GM19025 (cell line): ENCODE measurements around the gene STK32C.

Experiments
- ATAC-seq: cut with Tn5 transposase; IDR thresholded peaks from one replicate; pipeline ENCODE4 v1.9.1; 2021; ENCODE audit warnings: mild to moderate bottlenecking, low read depth, moderate library complexity; ENCODE audit not compliant: unreplicated experiment

Gene STK32C

GRCh38 chr10:132237396-132237795 is 70.4 kb downstream of the STK32C start:
- no peak for ATAC-seq

DNA sequence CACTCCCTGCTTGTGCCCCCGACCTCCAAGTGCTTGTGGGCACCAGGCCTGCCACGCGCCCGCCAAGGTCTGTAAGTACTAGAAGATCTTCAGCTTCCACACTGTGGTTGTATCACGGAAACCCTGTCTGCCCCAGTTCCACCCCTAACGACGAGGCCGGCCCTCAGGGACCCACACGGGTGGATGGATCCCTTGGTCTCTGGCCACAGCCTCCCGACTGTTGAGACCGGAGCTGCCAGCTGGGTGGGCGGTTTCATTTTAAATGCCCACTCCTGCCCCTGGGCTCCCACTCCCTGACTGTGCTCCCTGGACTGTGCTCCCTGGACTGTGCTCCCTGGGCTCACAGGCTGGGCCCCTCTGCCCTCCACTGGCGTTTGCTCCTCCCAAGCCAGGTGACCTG is 70.9 kb downstream of the STK32C start:
- no peak for ATAC-seq

- no peak for ATAC-seq
Observed at GRCh38 chr10:132236161-132236560, 71.6 kb downstream of the STK32C start.

DNA sequence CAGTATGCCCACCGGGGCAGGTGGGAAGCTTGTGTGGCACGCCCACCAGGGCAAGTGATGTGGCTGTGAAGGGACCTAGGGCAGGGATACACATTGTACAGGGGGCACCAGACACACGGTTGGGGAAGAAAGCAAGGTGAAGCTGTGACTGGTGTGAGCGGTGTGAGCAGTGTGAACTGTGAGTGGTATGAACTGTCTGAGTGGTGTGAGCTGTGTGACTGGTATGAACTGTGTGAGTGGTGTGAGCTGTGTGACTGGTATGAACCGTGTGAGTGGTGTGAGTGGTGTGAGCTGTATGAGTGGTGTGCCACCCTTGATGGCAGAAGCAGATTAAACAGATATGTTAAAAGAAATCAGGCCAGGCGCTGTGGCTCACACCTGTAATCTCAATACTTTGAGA is 72.9 kb downstream of the STK32C start:
- ATAC-seq, result no peak

DNA sequence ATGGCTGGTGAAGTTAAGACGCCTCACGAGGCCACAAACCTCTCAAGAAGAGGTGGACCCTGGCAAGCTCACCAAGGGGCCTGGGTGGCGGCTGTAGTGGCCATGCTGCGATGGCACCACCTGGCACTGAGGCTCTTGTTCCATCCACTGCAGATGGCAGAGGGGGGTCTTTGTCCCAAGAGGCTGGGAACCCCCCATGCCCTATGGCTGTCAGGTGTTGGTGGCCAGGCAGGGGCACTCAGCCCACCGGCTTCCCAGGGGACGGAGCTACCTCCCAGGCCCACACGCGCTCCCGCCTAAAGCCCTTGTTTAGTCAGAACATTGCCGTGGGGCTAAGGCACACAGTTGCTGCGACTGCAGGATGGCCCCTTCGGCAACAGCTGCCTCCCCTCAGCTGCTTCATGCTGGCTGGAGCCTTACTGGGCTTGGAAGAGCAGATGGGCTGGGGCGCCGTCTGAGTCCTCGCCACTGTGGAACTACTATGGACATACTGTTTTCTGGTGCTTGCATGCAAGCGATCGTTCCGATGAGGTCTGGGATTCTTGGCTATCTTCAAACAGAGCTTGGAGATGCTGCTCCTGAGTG is 74.2 kb downstream of the STK32C start:
- ATAC-seq, result no peak

GRCh38 chr10:132232981-132233380 is 74.8 kb downstream of the STK32C start:
- no peak for ATAC-seq

DNA sequence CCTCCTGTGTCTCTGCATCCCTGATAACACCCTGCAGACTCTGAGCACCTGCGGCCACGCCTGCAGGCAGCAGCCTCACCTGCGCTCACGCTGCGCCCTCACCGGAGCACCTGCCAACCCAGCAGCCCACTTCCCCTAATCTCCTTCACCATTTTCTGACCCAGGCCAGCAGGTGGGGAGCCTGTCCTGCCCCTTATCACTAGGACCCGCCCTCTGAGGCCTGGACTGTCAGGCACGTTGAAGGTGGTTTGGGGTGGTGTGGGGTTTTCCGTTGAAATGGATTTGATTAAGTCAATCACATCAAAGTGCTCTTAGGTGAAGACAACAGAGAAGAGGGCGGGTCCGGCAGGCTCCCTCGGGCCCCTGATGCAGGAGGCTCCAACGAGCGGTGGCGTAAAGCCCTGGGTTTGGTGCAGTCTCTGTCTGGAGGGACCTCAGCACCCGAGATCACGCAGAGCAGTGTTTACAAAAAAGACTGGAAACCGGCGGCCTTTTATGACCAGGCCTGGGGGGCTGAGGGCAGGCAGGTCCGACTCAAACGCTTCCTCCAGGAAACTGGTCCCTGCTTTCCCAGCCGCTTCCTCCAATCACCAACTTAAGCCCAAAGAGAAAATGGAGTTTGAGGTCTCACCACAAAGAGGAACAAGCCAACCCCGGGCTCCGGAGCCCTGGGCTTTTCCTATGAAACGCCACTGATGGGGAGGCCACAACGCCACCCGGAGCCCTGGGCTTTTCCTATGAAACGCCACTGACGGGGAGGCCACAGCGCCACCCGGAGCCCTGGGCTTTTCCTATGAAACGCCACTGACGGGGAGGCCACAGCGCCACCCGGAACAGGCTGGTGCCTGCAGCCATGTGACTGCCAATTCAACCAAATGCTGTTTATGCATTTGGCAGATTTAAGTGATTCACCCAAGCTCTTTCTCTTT is 75.5 kb downstream of the STK32C start:
- ATAC-seq, result no peak

GRCh38 chr10:132231656-132232022 is 76.1 kb downstream of the STK32C start:
- ATAC-seq, result no peak

- no peak for ATAC-seq
Observed at GRCh38 chr10:132230557-132231210, 77.1 kb downstream of the STK32C start.

DNA sequence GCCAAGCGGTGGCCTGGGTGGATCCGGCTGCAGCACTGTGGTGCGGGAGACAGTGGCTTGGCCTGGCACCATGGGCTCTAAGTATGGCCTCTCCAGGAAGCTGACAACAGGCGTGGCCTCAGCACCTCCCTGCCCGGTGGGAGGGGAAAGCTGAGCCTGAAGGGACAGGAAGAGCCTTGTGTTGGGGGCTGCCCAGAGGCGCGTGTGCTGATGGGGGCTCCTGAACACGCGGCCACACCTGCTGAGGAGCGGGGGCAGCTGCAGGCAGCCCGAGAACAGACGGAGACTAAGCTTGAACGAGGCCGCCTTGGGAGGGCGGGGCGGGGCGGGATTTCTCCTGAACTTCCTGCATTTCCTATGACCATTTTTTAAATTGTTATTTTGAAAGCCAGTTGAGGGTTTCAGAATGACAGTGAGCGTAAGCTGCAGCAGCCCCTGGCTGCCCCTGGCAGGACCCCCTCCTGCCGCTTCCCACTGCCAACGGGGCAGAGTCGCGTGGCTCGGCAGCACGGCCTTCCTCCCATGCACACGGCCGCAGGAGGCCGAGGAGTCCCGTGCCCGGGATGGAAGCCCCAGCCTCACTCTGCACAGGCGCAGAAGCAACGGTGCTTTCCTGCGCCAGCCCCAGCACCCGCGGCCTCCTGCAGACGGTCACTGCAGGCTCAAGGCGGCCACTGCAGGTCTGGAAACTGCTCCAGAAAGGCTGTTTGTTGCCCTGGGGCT is 77.8 kb downstream of the STK32C start:
- no peak for ATAC-seq

DNA sequence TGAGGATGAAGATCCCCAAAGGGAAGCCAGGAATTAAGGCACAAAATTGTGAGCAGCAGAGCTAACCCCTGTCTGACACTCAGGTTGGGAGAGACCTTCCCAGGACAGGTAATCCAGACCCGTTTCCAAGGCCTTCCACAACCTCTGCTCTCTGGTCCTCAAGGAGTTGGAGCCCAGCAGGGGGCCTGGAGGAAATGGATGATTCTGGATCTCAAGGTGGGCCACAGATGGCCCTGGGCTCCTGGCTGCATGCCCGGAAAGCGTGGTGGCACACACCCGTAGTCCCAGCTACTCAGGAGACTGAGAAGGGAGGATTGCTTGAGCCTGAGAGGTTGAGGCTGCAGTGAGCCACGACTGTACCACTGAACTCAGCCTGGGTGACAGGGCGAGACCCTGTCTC is 78.7 kb downstream of the STK32C start:
- no peak for ATAC-seq

GRCh38 chr10:132228616-132229015 is 79.1 kb downstream of the STK32C start:
- ATAC-seq, result no peak

DNA sequence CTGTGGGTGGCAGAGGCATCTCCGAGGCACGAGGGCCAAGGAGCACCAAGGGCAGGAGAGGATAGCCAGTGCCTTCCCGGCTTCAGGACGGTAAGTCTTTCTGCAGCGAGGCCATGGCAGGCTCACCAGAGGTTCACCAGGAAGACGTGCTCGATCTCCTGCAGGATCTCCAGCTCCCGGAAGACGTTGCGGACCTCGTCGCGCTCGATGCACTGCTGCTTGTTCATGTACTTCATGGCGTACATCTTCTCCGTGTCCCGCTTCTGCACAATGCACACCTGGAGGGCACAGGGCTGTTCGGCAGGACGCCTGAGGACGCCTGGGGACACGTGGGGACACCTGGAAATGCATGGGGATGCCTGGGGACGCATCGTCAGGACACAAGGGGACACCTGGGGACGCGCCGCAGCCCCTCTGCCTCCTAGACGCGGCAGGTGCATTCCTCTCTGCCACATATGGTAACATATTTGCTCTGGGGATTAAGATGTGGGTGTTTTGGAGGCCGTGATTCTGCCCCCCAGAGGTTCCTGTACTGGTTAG is 79.8 kb downstream of the STK32C start:
- no peak for ATAC-seq

GRCh38 chr10:132226586-132227405 is 81.0 kb downstream of the STK32C start:
- no peak for ATAC-seq

DNA sequence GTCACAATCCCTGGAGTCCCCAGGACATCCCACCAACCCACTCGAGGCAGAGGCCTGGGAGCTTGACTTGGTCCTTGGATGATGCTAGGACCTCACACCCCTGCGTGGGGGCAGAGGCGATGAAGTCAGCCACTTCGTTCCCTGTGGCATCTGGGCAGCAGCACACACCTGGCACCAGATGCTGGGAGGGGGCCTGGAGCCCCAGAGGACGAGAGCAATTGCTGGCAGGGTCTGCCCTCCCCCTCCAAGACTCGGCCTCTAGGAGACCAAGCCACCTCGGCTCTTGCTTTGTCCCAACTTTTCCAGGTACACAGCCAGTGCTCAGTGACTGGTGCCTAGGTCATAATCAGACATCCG is 81.9 kb downstream of the STK32C start:
- ATAC-seq, result no peak

GRCh38 chr10:132225073-132225848 is 82.5 kb downstream of the STK32C start:
- no peak for ATAC-seq

GRCh38 chr10:132224343-132225072 is 83.2 kb downstream of the STK32C start:
- no peak for ATAC-seq

DNA sequence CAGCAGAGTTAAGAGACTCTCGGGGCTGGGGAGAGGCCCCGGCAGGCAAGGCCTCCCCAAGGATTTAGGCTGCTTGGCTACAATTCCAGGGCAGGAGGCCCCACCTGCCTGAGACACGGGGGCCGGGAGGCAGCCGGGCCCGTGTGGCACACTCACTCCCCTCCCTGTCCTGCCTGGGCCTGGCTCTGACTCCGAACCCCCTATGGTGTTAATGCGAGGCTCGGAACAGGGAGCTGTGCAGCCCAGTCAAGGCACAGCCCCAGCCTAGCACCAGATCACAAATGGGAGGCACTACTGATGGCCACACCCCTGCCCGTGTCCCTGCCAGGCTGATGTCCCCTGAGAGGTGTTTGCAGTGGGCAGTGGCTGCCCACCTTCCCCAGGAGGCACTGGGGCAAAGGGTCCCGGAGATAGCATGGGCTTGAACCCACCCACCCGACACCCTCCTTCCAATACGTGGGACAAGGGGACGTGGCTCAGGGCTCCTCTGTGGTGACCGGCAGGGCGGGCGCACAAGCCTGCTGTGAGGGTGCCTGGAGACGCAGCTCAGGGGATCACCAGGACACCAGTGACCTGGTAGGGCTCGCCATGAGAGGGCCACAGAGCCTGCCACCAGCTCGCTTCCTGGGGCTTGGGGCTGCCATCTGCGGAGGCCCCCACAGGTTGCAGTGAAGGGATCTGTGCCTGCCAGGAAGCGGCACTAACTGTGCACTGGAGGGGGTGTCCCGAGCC is 84.0 kb downstream of the STK32C start:
- no peak for ATAC-seq
